ENCODE results near the gene XRCC3.
A peak's percentile ranks its signal among the peaks of the same experiment; 100 is the strongest.

The XRCC3 gene

GRCh38 chr14:103728141-103728540 is 12.9 kb upstream of the XRCC3 start:
- no peak overlapping the region for H3K27ac ChIP-seq
- DNase-seq (ENCODE audit: low read depth, low spot score): no peak

GRCh38 chr14:103727313-103727980 is 12.2 kb upstream of the XRCC3 start:
- H3K27ac ChIP-seq: no peak overlapping the region
- no peak for DNase-seq (ENCODE audit: low read depth, low spot score)

DNA sequence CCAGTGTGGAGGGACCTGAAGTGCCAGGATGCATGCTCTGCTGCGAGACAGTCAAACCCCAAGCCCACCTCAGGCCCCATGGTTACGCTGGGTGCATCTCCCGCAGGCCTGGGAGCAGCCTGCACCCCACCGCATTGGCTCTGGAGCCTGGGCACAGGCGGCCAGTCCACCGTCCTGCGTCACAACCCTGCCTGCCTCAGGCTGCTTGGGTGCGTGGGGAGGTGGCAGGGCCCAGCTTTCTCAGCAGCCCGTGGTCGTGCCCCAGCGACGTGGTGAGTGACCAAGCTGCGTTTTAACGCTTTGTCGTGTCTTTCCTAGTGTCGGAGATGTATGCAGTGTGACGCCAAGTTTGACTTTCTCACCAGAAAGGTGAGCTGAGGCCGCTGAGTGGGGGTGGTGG is 11.2 kb upstream of the XRCC3 start:
- H3K27ac ChIP-seq: no peak overlapping the region
- DNase-seq (ENCODE audit: low read depth, low spot score): no peak

GRCh38 chr14:103725739-103726395 is 10.6 kb upstream of the XRCC3 start:
- no peak for DNase-seq (ENCODE audit: low read depth, low spot score)

DNA sequence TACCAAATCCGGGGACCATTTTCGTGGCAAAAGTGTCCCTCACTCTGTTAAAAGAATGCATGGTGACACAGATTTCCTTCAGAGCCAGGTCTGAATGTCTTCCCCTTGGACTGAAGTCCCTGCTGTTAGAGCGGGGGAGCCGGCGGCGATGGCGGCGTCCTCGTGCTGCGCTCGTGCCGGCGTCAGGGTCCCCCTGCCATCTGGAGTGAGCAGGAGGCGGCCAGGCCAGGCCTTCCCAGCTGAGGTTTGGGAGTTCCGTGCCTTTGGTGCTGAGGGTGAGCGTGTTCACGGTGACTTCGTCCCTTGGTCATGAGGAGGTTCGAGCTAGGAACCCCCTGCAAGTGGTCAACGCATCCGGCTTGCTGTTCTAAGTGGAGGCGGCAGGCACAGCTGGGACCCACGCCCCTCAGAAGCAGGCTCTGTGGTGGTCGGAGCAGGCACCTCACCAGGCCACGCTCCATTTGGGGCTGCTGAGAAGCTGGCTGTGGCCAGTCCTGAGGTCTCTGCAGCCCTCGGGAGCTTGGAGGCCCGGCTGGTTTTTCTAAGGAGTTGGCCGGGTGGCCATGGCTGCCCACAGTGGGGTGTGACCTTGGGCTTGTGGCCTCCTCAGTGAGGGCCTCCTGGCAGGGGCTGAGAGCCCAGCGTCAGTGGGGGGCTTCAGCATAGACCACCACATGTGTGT is 9.9 kb upstream of the XRCC3 start:
- no peak for DNase-seq (ENCODE audit: low read depth, low spot score)
- no peak overlapping the region for H3K27ac ChIP-seq

More at GRCh38 chr14:103725739-103726395, 10.6 kb upstream of the XRCC3 start:
- H3K27ac ChIP-seq: no peak overlapping the region

- DNase-seq (ENCODE audit: low read depth, low spot score): no peak
- H3K27ac ChIP-seq: no peak overlapping the region
Observed at GRCh38 chr14:103724116-103724515, 8.9 kb upstream of the XRCC3 start.

GRCh38 chr14:103723748-103724081 is 8.5 kb upstream of the XRCC3 start:
- H3K27ac ChIP-seq: no peak overlapping the region
- no peak for DNase-seq (ENCODE audit: low read depth, low spot score)

DNA sequence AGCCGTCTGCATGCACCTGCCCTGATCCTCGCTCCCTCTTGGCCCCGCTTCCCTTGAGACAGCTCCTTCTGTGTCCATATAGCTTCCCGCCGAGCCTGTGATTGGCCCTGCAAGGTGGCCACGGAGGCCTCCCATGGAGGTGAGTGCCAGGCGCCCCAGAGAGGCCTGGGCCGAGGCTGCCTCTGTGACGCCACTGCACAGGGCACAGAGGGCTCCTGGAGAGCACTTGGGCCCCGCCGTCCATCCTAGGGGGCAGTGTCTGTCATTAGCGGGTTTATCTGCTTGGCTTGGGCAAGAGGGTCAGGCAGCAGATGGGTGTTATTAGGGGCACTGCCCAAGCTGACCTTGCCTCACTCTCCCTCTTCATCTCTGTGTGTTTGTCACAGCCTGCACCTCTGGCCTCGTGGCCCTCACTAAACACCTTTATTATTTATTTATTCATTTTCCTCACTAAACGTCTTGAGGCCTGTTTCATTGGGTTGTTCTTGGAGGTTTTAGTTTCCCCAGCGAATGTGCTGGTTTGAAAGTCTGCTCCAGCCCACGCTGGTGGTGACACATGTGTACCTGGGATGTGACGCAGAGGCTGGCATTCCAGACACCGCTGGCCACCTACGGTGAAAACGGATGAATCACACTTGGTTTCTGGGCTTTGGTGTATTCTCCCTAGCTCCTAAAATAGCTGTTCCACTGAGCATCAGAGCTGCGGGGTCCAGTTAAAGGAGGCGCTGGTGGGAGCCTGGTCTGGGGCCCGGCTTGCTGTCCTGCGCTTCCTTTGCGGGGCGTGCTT is 6.3 kb upstream of the XRCC3 start:
- peak; percentile 14 for DNase-seq (ENCODE audit: low read depth, low spot score)

DNA sequence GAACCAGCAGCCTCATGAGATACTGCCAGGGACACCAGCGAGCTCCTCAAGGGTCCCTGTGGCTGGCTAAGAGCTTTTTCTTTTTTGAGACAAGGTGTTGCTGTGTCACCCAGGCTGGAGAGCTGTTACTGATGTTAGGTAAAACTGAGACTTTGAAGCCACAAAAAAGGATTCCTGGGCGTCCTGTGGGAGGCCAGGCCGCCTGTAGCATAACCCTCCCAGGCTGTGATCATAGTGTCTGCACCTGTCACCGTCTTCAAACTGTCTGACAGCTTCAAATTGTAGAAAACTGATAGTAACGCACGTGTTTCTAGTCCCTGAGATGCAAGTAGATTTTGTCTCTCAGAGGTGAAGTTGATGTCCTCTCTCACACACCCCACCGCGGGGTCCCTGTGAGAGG is 4.5 kb upstream of the XRCC3 start:
- no peak overlapping the region for H3K27ac ChIP-seq

More for the DNA sequence above, 6.3 kb upstream of the XRCC3 start:
- no peak overlapping the region for H3K27ac ChIP-seq

DNA sequence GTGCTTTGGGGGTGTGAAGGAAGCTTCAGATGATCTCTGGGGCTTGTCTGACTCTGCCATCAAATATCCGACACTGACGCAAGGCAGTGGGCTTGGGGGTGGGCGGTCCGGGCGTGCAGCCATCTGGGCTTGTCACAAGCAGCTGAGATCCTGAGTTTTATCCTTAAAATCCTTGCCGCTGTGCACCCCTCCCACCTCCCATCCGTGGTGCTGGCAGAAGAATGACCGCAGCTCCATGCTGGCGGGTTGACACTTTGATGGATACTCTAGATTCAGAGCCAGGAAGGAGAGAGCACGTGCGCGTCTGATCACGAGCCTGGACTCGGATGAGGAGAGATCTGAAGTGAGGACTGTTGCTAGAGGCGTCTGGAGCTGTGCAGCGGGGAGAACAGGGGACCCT is 3.3 kb upstream of the XRCC3 start:
- H3K27ac ChIP-seq: no peak overlapping the region
- no peak for DNase-seq (ENCODE audit: low read depth, low spot score)

More for the DNA sequence above, 4.5 kb upstream of the XRCC3 start:
- DNase-seq (ENCODE audit: low read depth, low spot score): no peak

GRCh38 chr14:103716899-103717411 is 1.7 kb upstream of the XRCC3 start:
- DNase-seq (ENCODE audit: low read depth, low spot score): no peak
- H3K27ac ChIP-seq: no peak overlapping the region

GRCh38 chr14:103716091-103716801 is 995 bp upstream of the XRCC3 start:
- DNase-seq (ENCODE audit: low read depth, low spot score): no peak
- H3K27ac ChIP-seq: peak overlapping the region; percentile 46

DNA sequence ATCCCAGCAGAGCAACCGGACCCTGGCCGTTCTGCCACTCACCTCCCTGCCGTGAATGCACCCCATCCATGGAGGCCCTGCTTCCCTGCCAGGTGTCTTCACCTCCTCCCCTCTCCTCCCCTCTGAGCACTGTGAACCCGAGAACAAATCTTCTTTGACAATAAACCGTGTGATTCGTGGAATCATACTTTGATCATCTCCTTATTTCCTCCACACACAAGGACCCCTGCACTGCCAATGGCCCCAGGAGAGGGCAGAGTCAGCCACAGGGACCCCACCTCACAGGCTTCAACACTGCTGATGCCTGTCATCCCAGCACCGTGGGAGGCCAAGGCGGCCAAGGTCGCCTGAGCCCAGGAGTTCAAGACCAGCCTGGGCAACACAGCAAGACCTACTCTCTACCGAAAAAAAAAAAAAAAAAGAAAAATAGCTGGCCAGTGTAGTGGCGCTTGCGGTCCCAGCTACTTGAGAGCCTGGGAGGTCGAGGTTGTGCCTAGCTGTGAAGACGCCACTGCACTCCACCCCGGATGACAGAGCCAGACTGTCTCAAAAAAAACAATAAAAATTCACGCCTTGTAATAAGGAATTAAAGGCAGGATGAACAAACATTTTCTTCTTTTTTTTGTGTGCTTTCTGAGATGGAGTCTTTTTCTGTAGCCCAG is 1.1 kb downstream of the XRCC3 start:
- no peak for DNase-seq (ENCODE audit: low read depth, low spot score)
- no peak overlapping the region for H3K27ac ChIP-seq

DNA sequence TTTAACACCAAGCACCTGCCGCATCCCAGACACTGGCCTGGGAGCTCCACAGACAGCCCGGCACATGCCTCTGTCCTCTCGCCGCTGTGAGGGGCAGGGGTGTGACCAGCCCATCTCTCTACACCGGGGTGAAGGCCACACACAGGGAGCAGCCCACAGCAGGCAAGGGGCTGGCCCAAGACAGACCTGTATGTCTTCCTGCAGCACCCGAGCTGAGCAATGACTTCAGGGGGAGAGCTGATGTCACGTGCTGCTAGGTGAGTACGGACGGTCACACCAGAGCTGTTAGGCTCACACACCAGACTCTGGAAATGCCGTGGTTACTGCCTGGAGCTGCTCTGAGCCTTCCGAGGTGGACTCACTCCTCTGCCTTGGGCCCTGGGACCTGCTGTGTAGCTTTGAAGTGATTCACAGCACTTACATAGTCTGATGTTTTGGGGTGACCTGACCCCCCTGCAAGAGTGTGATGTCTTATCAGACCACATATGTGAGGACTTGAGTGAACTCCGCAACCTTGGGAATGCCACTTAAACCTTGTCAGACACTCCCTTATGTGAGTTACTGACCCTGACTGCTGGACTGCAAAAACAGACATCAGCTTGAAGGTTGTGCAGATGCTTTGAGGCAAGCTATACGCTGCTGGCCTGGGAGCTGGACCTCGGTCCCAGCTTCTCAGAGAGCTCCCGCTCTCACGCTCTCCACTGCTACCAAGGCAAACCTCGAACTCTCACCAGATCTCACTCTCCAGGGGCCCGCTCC is 1.8 kb downstream of the XRCC3 start:
- no peak for DNase-seq (ENCODE audit: low read depth, low spot score)
- peak overlapping the region; percentile 93 for H3K27ac ChIP-seq

GRCh38 chr14:103712633-103713247 is 2.5 kb downstream of the XRCC3 start:
- peak overlapping the region; percentile 93 for H3K27ac ChIP-seq
- DNase-seq (ENCODE audit: low read depth, low spot score): no peak

GRCh38 chr14:103711516-103712431 is 3.5 kb downstream of the XRCC3 start:
- DNase-seq (ENCODE audit: low read depth, low spot score): peak; percentile 14
- peak overlapping the region; percentile 93 for H3K27ac ChIP-seq

DNA sequence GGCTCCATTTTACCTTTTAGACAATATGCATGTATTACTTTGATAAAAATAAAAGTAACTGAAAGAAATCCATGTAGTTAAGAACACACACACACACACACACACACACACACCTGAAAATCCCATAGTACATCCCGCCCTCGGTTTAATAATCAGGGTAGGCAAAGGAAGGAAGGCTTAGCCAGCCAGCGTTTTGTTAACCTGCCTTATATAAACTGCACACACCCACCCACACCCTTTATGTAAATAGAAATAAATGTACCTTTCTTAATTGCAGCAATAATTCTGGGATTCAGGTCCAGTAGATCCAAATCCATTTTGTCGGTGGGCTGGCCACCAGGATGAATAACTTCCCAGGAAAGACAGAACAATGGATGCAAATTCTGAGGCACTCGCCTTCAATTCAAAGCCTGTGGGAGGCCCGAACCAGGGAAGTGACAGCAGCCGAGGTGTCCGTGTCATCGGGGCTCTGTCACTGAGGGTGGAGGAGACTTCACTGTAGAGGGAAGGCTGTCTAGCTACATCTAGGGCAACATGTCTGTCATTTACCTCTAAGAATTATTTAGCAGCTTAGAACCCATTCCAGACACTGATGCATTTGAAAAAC is 4.4 kb downstream of the XRCC3 start:
- DNase-seq (ENCODE audit: low read depth, low spot score): no peak
- H3K27ac ChIP-seq: peak overlapping the region; percentile 93

All from epithelial cell of prostate (primary cell).